ENCODE measurements around the gene WWOX. TPM values are rescaled to one million over a fixed set of nuclear protein-coding genes. Genes with fewer than 3 reads are reported as not detected.
A peak's percentile ranks its signal among the peaks of the same experiment; 100 is the strongest.

Gene WWOX
- total RNA-seq, 6 donors from 2014 or later: 18.7 to 167 (median 31.0) TPM

DNA sequence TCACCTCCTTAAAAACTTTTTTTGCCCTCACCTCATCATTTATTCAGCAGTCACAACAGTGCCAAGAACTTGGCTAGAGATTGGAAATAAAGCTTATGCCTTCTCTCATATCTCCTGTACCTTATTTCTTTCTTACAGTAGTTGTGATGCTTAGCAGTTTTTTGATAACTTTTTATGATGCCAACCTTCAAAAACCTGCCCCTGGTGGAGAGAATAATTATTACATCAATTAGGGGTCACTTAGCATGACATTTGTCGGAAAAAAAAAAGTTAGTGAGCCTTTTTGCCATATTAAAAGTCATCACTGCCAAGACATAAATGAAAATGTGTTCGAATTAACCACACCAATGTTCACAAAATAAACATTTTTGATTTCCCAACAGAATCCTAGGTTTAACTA lies 296.6 kb downstream of the WWOX start:
- no peaks in the 10 kb centered on the region for H3K27me3 ChIP-seq
- no peak overlapping the region for H3K27ac ChIP-seq
- TF ChIP-seq, protein P1, sequence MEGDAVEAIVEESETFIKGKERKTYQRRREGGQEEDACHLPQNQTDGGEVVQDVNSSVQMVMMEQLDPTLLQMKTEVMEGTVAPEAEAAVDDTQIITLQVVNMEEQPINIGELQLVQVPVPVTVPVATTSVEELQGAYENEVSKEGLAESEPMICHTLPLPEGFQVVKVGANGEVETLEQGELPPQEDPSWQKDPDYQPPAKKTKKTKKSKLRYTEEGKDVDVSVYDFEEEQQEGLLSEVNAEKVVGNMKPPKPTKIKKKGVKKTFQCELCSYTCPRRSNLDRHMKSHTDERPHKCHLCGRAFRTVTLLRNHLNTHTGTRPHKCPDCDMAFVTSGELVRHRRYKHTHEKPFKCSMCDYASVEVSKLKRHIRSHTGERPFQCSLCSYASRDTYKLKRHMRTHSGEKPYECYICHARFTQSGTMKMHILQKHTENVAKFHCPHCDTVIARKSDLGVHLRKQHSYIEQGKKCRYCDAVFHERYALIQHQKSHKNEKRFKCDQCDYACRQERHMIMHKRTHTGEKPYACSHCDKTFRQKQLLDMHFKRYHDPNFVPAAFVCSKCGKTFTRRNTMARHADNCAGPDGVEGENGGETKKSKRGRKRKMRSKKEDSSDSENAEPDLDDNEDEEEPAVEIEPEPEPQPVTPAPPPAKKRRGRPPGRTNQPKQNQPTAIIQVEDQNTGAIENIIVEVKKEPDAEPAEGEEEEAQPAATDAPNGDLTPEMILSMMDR (IDR thresholded peaks at IDR 0.05): peak in 1 of 6 experiments; percentile 20
- no peak for TF ChIP-seq POLR2AphosphoS5 (IDR thresholded peaks at IDR 0.05)
- DNase-seq: no peak
- no peaks in the 10 kb centered on the region for H3K9me3 ChIP-seq
- H3K36me3 ChIP-seq: no peaks in the 10 kb centered on the region
- ATAC-seq (ENCODE audit: low FRiP score in 2 of 2): no peak
- H3K4me3 ChIP-seq: no peak overlapping the region
- WGBS, 2 donors: 84 to 91% methylated on average over 2 of the region's 2 CpGs
- no peaks in the 10 kb centered on the region for H3K4me1 ChIP-seq

- Histone ChIP-seq H3K4me3 (no peak overlapping the region), H3K9me3 (no peaks in the 10 kb centered on the region), H3K4me1 (no peaks in the 10 kb centered on the region), H3K36me3 (no peaks in the 10 kb centered on the region), H3K27me3 (no peaks in the 10 kb centered on the region), H3K27ac (no peak overlapping the region)
- ATAC-seq (ENCODE audit: low FRiP score in 2 of 2): no peak
- TF ChIP-seq, protein P1 (IDR thresholded peaks at IDR 0.05): no peak
- no peak for TF ChIP-seq POLR2AphosphoS5 (IDR thresholded peaks at IDR 0.05)
- no peak for TF ChIP-seq EP300 (IDR thresholded peaks at IDR 0.05)
- no peak for TF ChIP-seq POLR2A (IDR thresholded peaks at IDR 0.05)
- no peak for DNase-seq
- 64 to 73% methylated on average over 4 of the region's 4 CpGs for WGBS, 2 donors
Observed at GRCh38 chr16:78396673-78397072, 297.2 kb downstream of the WWOX start.

DNA sequence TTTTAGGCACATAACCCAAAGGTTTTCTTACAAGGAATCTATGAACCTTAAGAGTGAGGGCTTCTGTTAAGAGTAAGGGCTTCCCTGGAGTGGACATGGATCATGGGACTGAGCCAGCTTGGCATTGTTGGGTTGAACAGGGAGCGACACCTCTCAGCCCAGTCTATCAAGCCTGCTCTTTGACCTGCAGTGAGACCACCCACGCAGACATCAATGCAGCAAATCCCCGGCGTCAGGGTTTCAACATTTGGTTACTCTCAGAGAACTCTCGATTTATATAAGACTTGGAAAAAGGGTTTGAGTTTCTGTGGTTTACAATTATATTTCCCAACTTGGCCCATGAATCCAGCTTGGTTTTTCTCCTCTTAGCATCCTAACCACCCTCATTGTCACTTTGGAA lies 299.9 kb downstream of the WWOX start:
- Histone ChIP-seq H3K4me1 (no peaks in the 10 kb centered on the region), H3K9me3 (no peaks in the 10 kb centered on the region), H3K27ac (no peak overlapping the region), H3K4me3 (no peak overlapping the region), H3K36me3 (no peaks in the 10 kb centered on the region), H3K27me3 (no peaks in the 10 kb centered on the region)
- ATAC-seq (ENCODE audit: low FRiP score in 2 of 2): no peak
- no peak for DNase-seq
- WGBS, 2 donors: 72 to 86% methylated on average over 5 of the region's 5 CpGs
- no peak for TF ChIP-seq POLR2A (IDR thresholded peaks at IDR 0.05)
- no peak for TF ChIP-seq POLR2AphosphoS5 (IDR thresholded peaks at IDR 0.05)

DNA sequence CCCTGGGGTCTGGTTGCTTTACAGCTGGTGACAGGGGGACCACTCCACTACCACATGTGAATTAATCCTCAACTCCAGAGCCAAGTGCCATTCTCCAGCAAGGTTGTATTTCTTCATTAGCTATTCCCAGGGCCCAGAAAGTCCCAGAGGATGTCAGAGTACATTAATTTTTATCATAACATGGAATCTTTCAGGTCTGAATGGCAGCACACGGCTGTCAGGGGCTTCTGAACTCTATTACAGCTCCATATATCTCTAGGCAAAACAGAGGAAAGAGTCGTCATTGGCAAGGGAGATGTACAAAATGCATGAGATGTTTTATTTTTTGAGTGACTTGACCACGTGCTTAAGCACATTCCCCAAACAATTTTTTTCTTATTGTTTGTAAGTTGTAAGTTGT lies 303.4 kb downstream of the WWOX start:
- WGBS, 2 donors: 73 to 83% methylated on average over 3 of the region's 3 CpGs
- H3K9me3 ChIP-seq: peaks cover 0 to under 1% (median 0%) of the 10 kb centered on the region in 4 donors
- TF ChIP-seq POLR2A (IDR thresholded peaks at IDR 0.05) (no peak), EP300 (IDR thresholded peaks at IDR 0.05) (no peak), POLR2AphosphoS5 (IDR thresholded peaks at IDR 0.05) (no peak)
- TF ChIP-seq, protein P1 (IDR thresholded peaks at IDR 0.05): no peak
- DNase-seq (no peak), ATAC-seq (ENCODE audit: low FRiP score in 2 of 2) (no peak)
- no peak overlapping the region for H3K27ac ChIP-seq
- H3K4me3 ChIP-seq: no peak overlapping the region
- no peaks in the 10 kb centered on the region for H3K27me3 ChIP-seq
- H3K4me1 ChIP-seq: no peaks in the 10 kb centered on the region
- no peaks in the 10 kb centered on the region for H3K36me3 ChIP-seq

GRCh38 chr16:78405040-78405439 lies 305.6 kb downstream of the WWOX start:
- H3K4me1 ChIP-seq: no peaks in the 10 kb centered on the region
- no peak overlapping the region for H3K27ac ChIP-seq
- H3K36me3 ChIP-seq: no peaks in the 10 kb centered on the region
- DNase-seq: no peak
- H3K9me3 ChIP-seq: peaks cover 0 to 4% (median 0%) of the 10 kb centered on the region in 4 donors
- WGBS, 2 donors: 81 to 94% methylated on average over 3 of the region's 3 CpGs
- no peak overlapping the region for H3K4me3 ChIP-seq
- TF ChIP-seq EP300 (IDR thresholded peaks at IDR 0.05): no peak
- no peak for TF ChIP-seq POLR2A (IDR thresholded peaks at IDR 0.05)
- no peak for ATAC-seq (ENCODE audit: low FRiP score in 2 of 2)
- H3K27me3 ChIP-seq: no peaks in the 10 kb centered on the region

DNA sequence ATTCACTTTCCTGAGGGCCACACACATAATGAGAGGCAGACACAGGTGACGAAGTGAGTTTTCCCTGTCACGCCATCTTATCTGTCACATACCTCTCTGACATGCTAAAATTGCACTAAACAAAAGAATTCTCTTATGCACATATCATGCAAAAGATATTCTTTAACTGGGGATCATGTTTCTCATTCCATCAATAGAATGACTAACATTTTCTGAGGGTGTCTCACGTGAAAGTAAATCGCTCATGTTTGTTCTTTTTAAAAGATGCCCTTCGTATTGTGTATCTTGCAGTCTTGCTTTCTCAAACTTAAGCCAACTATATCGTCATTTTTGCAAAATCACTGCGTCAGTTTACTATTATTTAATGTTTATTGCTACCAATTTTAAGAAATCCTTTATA lies 306.4 kb downstream of the WWOX start:
- H3K9me3 ChIP-seq: peaks cover 0 to 4% (median 0%) of the 10 kb centered on the region in 4 donors
- no peak for DNase-seq
- ATAC-seq (ENCODE audit: low FRiP score in 2 of 2): no peak
- no peaks in the 10 kb centered on the region for H3K36me3 ChIP-seq
- 94 to 97% methylated on average over 7 of the region's 7 CpGs for WGBS, 2 donors
- no peak overlapping the region for H3K4me3 ChIP-seq
- no peaks in the 10 kb centered on the region for H3K27me3 ChIP-seq
- TF ChIP-seq POLR2AphosphoS5 (IDR thresholded peaks at IDR 0.05) (no peak), POLR2A (IDR thresholded peaks at IDR 0.05) (no peak), EP300 (IDR thresholded peaks at IDR 0.05) (no peak)
- TF ChIP-seq, protein P1 (IDR thresholded peaks at IDR 0.05): no peak
- H3K27ac ChIP-seq: no peak overlapping the region
- no peaks in the 10 kb centered on the region for H3K4me1 ChIP-seq
